H9 (cell line): ENCODE results near the gene MARCHF3. TPM values are rescaled to one million over a fixed set of nuclear protein-coding genes. Genes with fewer than 3 reads are reported as not detected.

Source experiments
- DNase-seq: peaks from one replicate; pipeline ENCODE4 v3.0.0-alpha.2; 2017
- H2AFZ ChIP-seq: one replicate; pipeline ENCODE4 v1.6.1; 2013; ENCODE audit warnings: mild to moderate bottlenecking, low read length, control low read depth, moderate library complexity
- H2AK5ac ChIP-seq: 2 replicates; pipeline ENCODE4 v1.6.1; 2013; ENCODE audit warnings: low read length, control low read depth, mixed read lengths; ENCODE audit not compliant: insufficient read length
- H2BK120ac ChIP-seq: one replicate; pipeline ENCODE4 v1.6.1; 2013; ENCODE audit warnings: low read depth, mild to moderate bottlenecking, low read length, control low read depth, inconsistent platforms; ENCODE audit not compliant: poor library complexity, severe bottlenecking
- H2BK12ac ChIP-seq: 2 replicates; pipeline ENCODE4 v1.6.1; 2013; ENCODE audit warnings: low read length, control low read depth, mixed read lengths, low read depth; ENCODE audit not compliant: insufficient read length
- H2BK15ac ChIP-seq: 2 replicates; pipeline ENCODE4 v1.6.1; 2013; ENCODE audit warnings: low read depth, low read length, control low read depth
- H2BK20ac ChIP-seq: one replicate; pipeline ENCODE4 v1.6.1; 2013; ENCODE audit warnings: low read depth, mild to moderate bottlenecking, low read length, control low read depth, inconsistent platforms; ENCODE audit not compliant: poor library complexity, severe bottlenecking
- H2BK5ac ChIP-seq: 2 replicates; pipeline ENCODE4 v1.6.1; 2013; ENCODE audit warnings: low read length, control low read depth, mixed read lengths; ENCODE audit not compliant: insufficient read length
- H3K14ac ChIP-seq: 2 replicates; pipeline ENCODE4 v1.6.1; 2013; ENCODE audit warnings: low read length, control low read depth; ENCODE audit not compliant: insufficient read depth
- H3K18ac ChIP-seq: 2 replicates; pipeline ENCODE4 v1.6.1; 2013; ENCODE audit warnings: low read depth, mild to moderate bottlenecking, mixed read lengths, low read length, control low read depth; ENCODE audit not compliant: insufficient read length
- H3K23ac ChIP-seq: 2 replicates; pipeline ENCODE4 v1.6.1; 2013; ENCODE audit warnings: low read length, control low read depth, mixed read lengths, low read depth; ENCODE audit not compliant: insufficient read length
- H3K23me2 ChIP-seq: 2 replicates; pipeline ENCODE4 v1.6.1; 2013; ENCODE audit warnings: low read depth, mild to moderate bottlenecking, mixed read lengths, low read length, control low read depth; ENCODE audit not compliant: insufficient read length, poor library complexity, severe bottlenecking
- H3K27ac ChIP-seq: 2 replicates; pipeline ENCODE4 v1.5.1; 2013; ENCODE audit warnings: low read length, control low read depth, mixed read lengths, low read depth; ENCODE audit not compliant: insufficient read length
- H3K27me3 ChIP-seq: 2 replicates; pipeline ENCODE4 v1.6.1; 2013; ENCODE audit warnings: low read length, control low read depth, inconsistent platforms; ENCODE audit not compliant: insufficient read depth
- H3K4ac ChIP-seq: 2 replicates; pipeline ENCODE4 v1.6.1; 2013; ENCODE audit warnings: low read depth, mild to moderate bottlenecking, control low read depth, inconsistent platforms, low read length, moderate library complexity
- H3K4me1 ChIP-seq: 2 replicates; pipeline ENCODE4 v1.6.1; 2013; ENCODE audit warnings: low read length, control low read depth, inconsistent platforms; ENCODE audit not compliant: insufficient read depth
- H3K4me2 ChIP-seq: 2 replicates; pipeline ENCODE4 v1.6.1; 2013; ENCODE audit warnings: low read length, control low read depth, mixed read lengths; ENCODE audit not compliant: insufficient read length, insufficient read depth
- H3K56ac ChIP-seq: 2 replicates; pipeline ENCODE4 v1.6.1; 2013; ENCODE audit warnings: low read depth, mild to moderate bottlenecking, mixed read lengths, low read length, control low read depth; ENCODE audit not compliant: insufficient read length
- H3K79me1 ChIP-seq: 2 replicates; pipeline ENCODE4 v1.6.1; 2013; ENCODE audit warnings: low read depth, mild to moderate bottlenecking, moderate library complexity, low read length, control low read depth, inconsistent platforms; ENCODE audit not compliant: insufficient read depth, poor library complexity, severe bottlenecking
- H3K79me2 ChIP-seq: 2 replicates; pipeline ENCODE4 v1.6.1; 2013; ENCODE audit warnings: low read length, control low read depth, inconsistent platforms; ENCODE audit not compliant: insufficient read depth
- H3K9ac ChIP-seq: 2 replicates; pipeline ENCODE4 v1.6.1; 2013; ENCODE audit warnings: low read length, control low read depth, mixed read lengths; ENCODE audit not compliant: insufficient read length; ENCODE audit errors: extremely low read depth
- H3K9me3 ChIP-seq: one replicate; pipeline ENCODE4 v1.6.1; 2013; ENCODE audit warnings: low read depth, low read length, inconsistent platforms; ENCODE audit not compliant: control insufficient read depth
- H3T11ph ChIP-seq: one replicate; pipeline ENCODE4 v1.6.1; 2013; ENCODE audit warnings: mild to moderate bottlenecking, low read length, control low read depth, inconsistent platforms
- H4K20me1 ChIP-seq: one replicate; pipeline ENCODE4 v1.6.1; 2013; ENCODE audit not compliant: control insufficient read depth, insufficient read length, insufficient read depth
- H4K5ac ChIP-seq: 2 replicates; pipeline ENCODE4 v1.6.1; 2013; ENCODE audit warnings: low read depth, mild to moderate bottlenecking, mixed read lengths, low read length, control low read depth; ENCODE audit not compliant: insufficient read length
- H4K8ac ChIP-seq: replicated peaks from 2 replicates; pipeline ENCODE4 v1.6.1; 2013; ENCODE audit warnings: low read length, control low read depth, mixed read lengths, low read depth; ENCODE audit not compliant: insufficient read length
- H4K91ac ChIP-seq: 2 replicates; pipeline ENCODE4 v1.6.1; 2013; ENCODE audit warnings: low read depth, mild to moderate bottlenecking, moderate library complexity, mixed read lengths, low read length, control low read depth; ENCODE audit not compliant: insufficient read length
- H3K27ac Mint-ChIP-seq, 3 experiments: 2 replicates in 2 of 3; 3 replicates in 1 of 3; pipeline ENCODE4 v1.8.0; 2020 to 2021; ENCODE audit warnings: mixed read lengths in 3 of 3, mild to moderate bottlenecking in 1 of 3, moderate library complexity in 1 of 3
- H3K27me3 Mint-ChIP-seq: 2 replicates; pipeline ENCODE4 v1.8.0; 2021; ENCODE audit warnings: low read depth, mild to moderate bottlenecking, moderate library complexity, mixed read lengths
- H3K36me3 Mint-ChIP-seq, 3 experiments: 2 replicates in 2 of 3; 3 replicates in 1 of 3; pipeline ENCODE4 v1.8.0; 2020 to 2021; ENCODE audit warnings: low read depth in 3 of 3, mixed read lengths in 3 of 3; ENCODE audit not compliant: insufficient read depth in 1 of 3
- H3K4me1 Mint-ChIP-seq, 2 experiments: 2 replicates each; pipeline ENCODE4 v1.8.0; 2020; ENCODE audit warnings: mixed read lengths in 2 of 2
- H3K4me3 Mint-ChIP-seq, 2 experiments: 2 replicates in 1 of 2; 3 replicates in 1 of 2; pipeline ENCODE4 v1.8.0; 2020 to 2021; ENCODE audit warnings: mild to moderate bottlenecking in 2 of 2, mixed read lengths in 2 of 2, moderate library complexity in 1 of 2
- H3K9me3 Mint-ChIP-seq, 2 experiments: 2 replicates in 1 of 2; 3 replicates in 1 of 2; pipeline ENCODE4 v1.8.0; 2020; ENCODE audit warnings: mild to moderate bottlenecking in 2 of 2, mixed read lengths in 2 of 2, moderate library complexity in 1 of 2
- CTCF ChIP-seq: fragments of 200-600 bp; sonication (generic); conservative IDR thresholded peaks from 3 replicates; pipeline ENCODE4 v1.8.0; 2021; ENCODE audit warnings: antibody characterized with exemption, mild to moderate bottlenecking
- WGBS: extraction: QIAGEN DNeasy Blood & Tissue Kit; methylation state at CpG from one replicate; pipeline ENCODE4 v1.1.7; 2013; ENCODE audit warnings: missing lambda C conversion rate, low lambda C conversion rate, mixed read lengths; ENCODE audit not compliant: insufficient read length; ENCODE audit errors: extremely low coverage; 5-methylcytosine and 5-hydroxymethylcytosine counted together
- total RNA-seq: library from RNA; stranded (reverse); gene quantifications from 2 replicates; pipeline ENCODE4 v1.2.1, GENCODE V29; 2021

The MARCHF3 gene
- total RNA-seq, 1 experiment from 2014 or later = 17.7 TPM

- no peak overlapping the region for H3K4ac ChIP-seq
- no peak overlapping the region for H3K23ac ChIP-seq
- Mint-ChIP-seq H3K4me3 (no peak overlapping the region), H3K27me3 (peaks cover 2% of the 10 kb centered on the region; the same call in 1 of the 2 replicates), H3K4me1 (peaks cover 29 to 36% of the 10 kb centered on the region in 2 experiments), H3K27ac (no peak overlapping the region), H3K9me3 (no peaks in the 10 kb centered on the region), H3K36me3 (peaks cover 2 to 14% (median 3%) of the 10 kb centered on the region in 3 experiments; a peak in 5 of 7 replicates)
- H3K27me3 ChIP-seq = no peaks in the 10 kb centered on the region
- no peaks in the 10 kb centered on the region for H3K79me1 ChIP-seq
- H3K9ac ChIP-seq = no peak overlapping the region
- H2BK120ac ChIP-seq = no peak overlapping the region
- H3K14ac ChIP-seq = no peak overlapping the region
- H3T11ph ChIP-seq = no peak overlapping the region
- DNase-seq = no peak
- WGBS = no CpG with 5 or more reads among the region's 6 CpGs
- no peak overlapping the region for H3K4me2 ChIP-seq
- no peak overlapping the region for H3K18ac ChIP-seq
- H4K8ac ChIP-seq = no peak overlapping the region
- H3K4me1 ChIP-seq = peaks cover 6% of the 10 kb centered on the region; the same call in 1 of the 2 replicates
- no peaks in the 10 kb centered on the region for H3K79me2 ChIP-seq
- no peak overlapping the region for H4K5ac ChIP-seq
- H2AFZ ChIP-seq = no peak overlapping the region
- H3K9me3 ChIP-seq = no peaks in the 10 kb centered on the region
- H2BK15ac ChIP-seq = no peak overlapping the region
- TF ChIP-seq CTCF = no peak
- H2AK5ac ChIP-seq = no peak overlapping the region
- H3K23me2 ChIP-seq = peaks cover 4% of the 10 kb centered on the region
- no peak overlapping the region for H3K56ac ChIP-seq
- no peak overlapping the region for H2BK12ac ChIP-seq
- H2BK20ac ChIP-seq = no peak overlapping the region
- H4K91ac ChIP-seq = no peak overlapping the region
- H4K20me1 ChIP-seq = no peaks in the 10 kb centered on the region
- no peak overlapping the region for H3K27ac ChIP-seq
- no peak overlapping the region for H2BK5ac ChIP-seq
Observed at GRCh38 chr5:126871441-126871840, 158.9 kb downstream of the MARCHF3 start.
